Measurements from ENCODE around the gene ABCA5.

ABCA5 gene

GRCh38 chr17:69236946-69237345 is 90.0 kb downstream of the ABCA5 start:
- H3K27ac ChIP-seq = no peak overlapping the region
- no peak for TF ChIP-seq CTCF (IDR thresholded peaks at IDR 0.05; ENCODE audit: low read depth, low read length)
- DNase-seq = no peak
- no peak overlapping the region for H3K4me3 ChIP-seq (ENCODE audit: low read depth, low read length)
- no peaks in the 10 kb centered on the region for H3K36me3 ChIP-seq
- H3K9me3 ChIP-seq (ENCODE audit: severe bottlenecking) = peaks cover 6% of the 10 kb centered on the region
- H3K27me3 ChIP-seq (ENCODE audit: insufficient read depth, low read depth, severe bottlenecking) = no peaks in the 10 kb centered on the region

GRCh38 chr17:69236464-69236863 is 90.5 kb downstream of the ABCA5 start:
- H3K27me3 ChIP-seq (ENCODE audit: insufficient read depth, low read depth, severe bottlenecking) = no peaks in the 10 kb centered on the region
- no peak overlapping the region for H3K4me3 ChIP-seq (ENCODE audit: low read depth, low read length)
- DNase-seq = no peak
- H3K36me3 ChIP-seq = no peaks in the 10 kb centered on the region
- H3K27ac ChIP-seq = no peak overlapping the region
- peaks cover 6% of the 10 kb centered on the region for H3K9me3 ChIP-seq (ENCODE audit: severe bottlenecking)
- TF ChIP-seq CTCF (IDR thresholded peaks at IDR 0.05; ENCODE audit: low read depth, low read length) = no peak

- peak; percentile 86 for TF ChIP-seq CTCF (IDR thresholded peaks at IDR 0.05; ENCODE audit: low read depth, low read length)
- H3K4me3 ChIP-seq (ENCODE audit: low read depth, low read length) = no peak overlapping the region
- H3K27ac ChIP-seq = no peak overlapping the region
- H3K36me3 ChIP-seq = no peaks in the 10 kb centered on the region
- peaks cover 6% of the 10 kb centered on the region for H3K9me3 ChIP-seq (ENCODE audit: severe bottlenecking)
- H3K27me3 ChIP-seq (ENCODE audit: insufficient read depth, low read depth, severe bottlenecking) = no peaks in the 10 kb centered on the region
- peak; percentile 91 for DNase-seq
These were observed 91.4 kb downstream of the ABCA5 start for GRCh38 chr17:69235338-69236058.

GRCh38 chr17:69232650-69233049 is 94.3 kb downstream of the ABCA5 start:
- Histone ChIP-seq H3K4me3 (ENCODE audit: low read depth, low read length) (no peak overlapping the region), H3K36me3 (no peaks in the 10 kb centered on the region), H3K27ac (no peak overlapping the region), H3K27me3 (ENCODE audit: insufficient read depth, low read depth, severe bottlenecking) (no peaks in the 10 kb centered on the region), H3K9me3 (ENCODE audit: severe bottlenecking) (peaks cover 6% of the 10 kb centered on the region)
- TF ChIP-seq CTCF (IDR thresholded peaks at IDR 0.05; ENCODE audit: low read depth, low read length) = no peak
- DNase-seq = no peak

- Histone ChIP-seq H3K4me3 (ENCODE audit: low read depth, low read length) (no peak overlapping the region), H3K27ac (no peak overlapping the region), H3K36me3 (no peaks in the 10 kb centered on the region), H3K9me3 (ENCODE audit: severe bottlenecking) (peaks cover 6% of the 10 kb centered on the region), H3K27me3 (ENCODE audit: insufficient read depth, low read depth, severe bottlenecking) (no peaks in the 10 kb centered on the region)
- DNase-seq = no peak
- no peak for TF ChIP-seq CTCF (IDR thresholded peaks at IDR 0.05; ENCODE audit: low read depth, low read length)
These were observed 95.4 kb downstream of the ABCA5 start for GRCh38 chr17:69231521-69231920.

GRCh38 chr17:69230939-69231338 is 96.0 kb downstream of the ABCA5 start:
- TF ChIP-seq CTCF (IDR thresholded peaks at IDR 0.05; ENCODE audit: low read depth, low read length) = no peak
- H3K9me3 ChIP-seq (ENCODE audit: severe bottlenecking) = peaks cover 6% of the 10 kb centered on the region
- DNase-seq = no peak
- no peaks in the 10 kb centered on the region for H3K27me3 ChIP-seq (ENCODE audit: insufficient read depth, low read depth, severe bottlenecking)
- no peak overlapping the region for H3K4me3 ChIP-seq (ENCODE audit: low read depth, low read length)
- H3K36me3 ChIP-seq = no peaks in the 10 kb centered on the region
- no peak overlapping the region for H3K27ac ChIP-seq
